ENCODE measurements around the gene C11orf58.

DNA sequence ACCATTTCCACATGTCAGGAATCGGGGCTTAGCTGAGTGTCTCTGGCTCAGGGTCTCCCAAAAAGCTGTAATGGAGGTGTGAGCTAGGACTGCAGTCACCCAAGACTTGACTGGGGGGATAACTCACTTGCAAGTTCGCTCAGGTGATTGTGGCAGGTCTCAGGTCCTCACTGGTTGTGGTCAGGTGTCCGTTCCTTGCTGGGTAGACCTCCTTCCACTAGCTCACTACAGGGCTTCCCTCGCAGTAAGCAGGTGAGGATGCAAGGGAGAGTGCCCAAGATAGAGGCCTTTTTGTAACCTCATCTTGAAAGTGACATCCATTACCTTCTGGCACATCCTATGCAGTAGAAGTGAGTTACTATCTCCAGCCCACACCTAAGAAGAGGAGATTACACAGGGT lies 29.5 kb downstream of the C11orf58 start:
- TF ChIP-seq, protein P1, sequence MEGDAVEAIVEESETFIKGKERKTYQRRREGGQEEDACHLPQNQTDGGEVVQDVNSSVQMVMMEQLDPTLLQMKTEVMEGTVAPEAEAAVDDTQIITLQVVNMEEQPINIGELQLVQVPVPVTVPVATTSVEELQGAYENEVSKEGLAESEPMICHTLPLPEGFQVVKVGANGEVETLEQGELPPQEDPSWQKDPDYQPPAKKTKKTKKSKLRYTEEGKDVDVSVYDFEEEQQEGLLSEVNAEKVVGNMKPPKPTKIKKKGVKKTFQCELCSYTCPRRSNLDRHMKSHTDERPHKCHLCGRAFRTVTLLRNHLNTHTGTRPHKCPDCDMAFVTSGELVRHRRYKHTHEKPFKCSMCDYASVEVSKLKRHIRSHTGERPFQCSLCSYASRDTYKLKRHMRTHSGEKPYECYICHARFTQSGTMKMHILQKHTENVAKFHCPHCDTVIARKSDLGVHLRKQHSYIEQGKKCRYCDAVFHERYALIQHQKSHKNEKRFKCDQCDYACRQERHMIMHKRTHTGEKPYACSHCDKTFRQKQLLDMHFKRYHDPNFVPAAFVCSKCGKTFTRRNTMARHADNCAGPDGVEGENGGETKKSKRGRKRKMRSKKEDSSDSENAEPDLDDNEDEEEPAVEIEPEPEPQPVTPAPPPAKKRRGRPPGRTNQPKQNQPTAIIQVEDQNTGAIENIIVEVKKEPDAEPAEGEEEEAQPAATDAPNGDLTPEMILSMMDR (IDR thresholded peaks at IDR 0.05; ENCODE audit: low read depth, low read length), result no peak
- TF ChIP-seq EZH2phosphoT487 (IDR thresholded peaks at IDR 0.05; ENCODE audit: low read depth), result no peak
